Mesenchymal stem cell (in vitro differentiated cells and primary cell): Measurements from ENCODE around the gene HK3.
A peak's percentile ranks its signal among the peaks of the same experiment; 100 is the strongest.

Experiments
- DNase-seq: peaks from one replicate; pipeline ENCODE4 v3.0.0-alpha.2; 2013
- H2AFZ ChIP-seq: one replicate; pipeline ENCODE4 v1.6.1; 2013; ENCODE audit warnings: low read depth, mild to moderate bottlenecking, control low read depth, inconsistent platforms, low read length, moderate library complexity
- H2AK5ac ChIP-seq: 2 replicates; pipeline ENCODE4 v1.6.1; 2013; ENCODE audit warnings: low read length, moderate library complexity, mild to moderate bottlenecking, inconsistent platforms; ENCODE audit not compliant: severe bottlenecking
- H2BK120ac ChIP-seq: one replicate; pipeline ENCODE4 v1.6.1; 2013; ENCODE audit warnings: low read depth, mild to moderate bottlenecking, inconsistent platforms, low read length, moderate library complexity
- H2BK12ac ChIP-seq, 2 experiments: one replicate each; pipeline ENCODE4 v1.6.1; 2013; ENCODE audit warnings: inconsistent platforms in 2 of 2, low read length in 2 of 2, mild to moderate bottlenecking in 2 of 2, moderate library complexity in 2 of 2, control low read depth in 1 of 2
- H2BK15ac ChIP-seq: one replicate; pipeline ENCODE4 v1.6.1; 2013; ENCODE audit warnings: mild to moderate bottlenecking, low read depth, inconsistent platforms; ENCODE audit not compliant: poor library complexity, severe bottlenecking
- H2BK5ac ChIP-seq: 2 replicates; pipeline ENCODE4 v1.6.1; 2013; ENCODE audit warnings: low read depth, mild to moderate bottlenecking, low read length, control low read depth, inconsistent platforms; ENCODE audit not compliant: poor library complexity, severe bottlenecking
- H3K14ac ChIP-seq, 2 experiments: one replicate each; pipeline ENCODE4 v1.6.1; 2013; ENCODE audit warnings: inconsistent platforms in 2 of 2, low read length in 2 of 2, control low read depth in 1 of 2, mild to moderate bottlenecking in 1 of 2, moderate library complexity in 1 of 2
- H3K18ac ChIP-seq, 2 experiments: one replicate each; pipeline ENCODE4 v1.6.1; 2013; ENCODE audit warnings: inconsistent platforms in 2 of 2, low read length in 2 of 2, control low read depth in 1 of 2, low read depth in 1 of 2, mild to moderate bottlenecking in 1 of 2
- H3K23ac ChIP-seq, 2 experiments: one replicate each; pipeline ENCODE4 v1.6.1; 2013; ENCODE audit warnings: inconsistent platforms in 2 of 2, low read length in 2 of 2, mild to moderate bottlenecking in 2 of 2, moderate library complexity in 2 of 2, control low read depth in 1 of 2
- H3K27ac ChIP-seq: 2 replicates; pipeline ENCODE4 v1.5.1; 2013; ENCODE audit warnings: mild to moderate bottlenecking, moderate library complexity, low read length, control low read depth, inconsistent platforms; ENCODE audit not compliant: poor library complexity, severe bottlenecking
- H3K27me3 ChIP-seq, 2 experiments: 2 replicates each; pipeline versions ENCODE4 v1.6.1 to v1.7.0; 2013; ENCODE audit warnings: low read length in 2 of 2, mild to moderate bottlenecking in 2 of 2, moderate library complexity in 2 of 2, control low read depth in 1 of 2, inconsistent platforms in 1 of 2; ENCODE audit not compliant: control insufficient read depth in 1 of 2, insufficient read depth in 1 of 2
- H3K36me3 ChIP-seq, 2 experiments: 2 replicates each; pipeline versions ENCODE4 v1.6.1 to v1.7.0; 2013; ENCODE audit warnings: low read length in 2 of 2, control low read depth in 1 of 2, inconsistent platforms in 1 of 2, low read depth in 1 of 2, mild to moderate bottlenecking in 1 of 2; ENCODE audit not compliant: insufficient read depth in 2 of 2, control insufficient read depth in 1 of 2
- H3K4ac ChIP-seq, 2 experiments: one replicate each; pipeline ENCODE4 v1.6.1; 2013; ENCODE audit warnings: inconsistent platforms in 2 of 2, low read length in 2 of 2, mild to moderate bottlenecking in 2 of 2, moderate library complexity in 2 of 2, control low read depth in 1 of 2, low read depth in 1 of 2
- H3K4me1 ChIP-seq: 2 replicates; pipeline ENCODE4 v1.6.1; 2013; ENCODE audit warnings: low read depth, low read length, control low read depth; ENCODE audit not compliant: control insufficient read depth, insufficient read depth
- H3K4me2 ChIP-seq: 2 replicates; pipeline ENCODE4 v1.6.1; 2013; ENCODE audit warnings: low read length, mild to moderate bottlenecking, inconsistent platforms; ENCODE audit not compliant: poor library complexity, severe bottlenecking
- H3K4me3 ChIP-seq, 2 experiments: 2 replicates each; pipeline versions ENCODE4 v1.5.1 to v1.7.0; 2013; ENCODE audit warnings: low read length in 2 of 2, mild to moderate bottlenecking in 2 of 2, control low read depth in 1 of 2, low read depth in 1 of 2; ENCODE audit not compliant: insufficient read depth in 1 of 2
- H3K79me1 ChIP-seq: replicated peaks from 2 replicates; pipeline ENCODE4 v1.6.1; 2013; ENCODE audit warnings: mild to moderate bottlenecking, control low read depth, low read length, inconsistent platforms; ENCODE audit not compliant: poor library complexity, severe bottlenecking
- H3K9ac ChIP-seq: 2 replicates; pipeline ENCODE4 v1.7.0; 2013; ENCODE audit warnings: mild to moderate bottlenecking, low read length, moderate library complexity
- H3K9me3 ChIP-seq: 2 replicates; pipeline ENCODE4 v1.7.0; 2013; ENCODE audit warnings: mild to moderate bottlenecking, low read length; ENCODE audit not compliant: control insufficient read depth
- H4K8ac ChIP-seq: one replicate; pipeline ENCODE4 v1.6.1; 2013; ENCODE audit warnings: inconsistent platforms, mild to moderate bottlenecking, low read length, moderate library complexity
- H4K91ac ChIP-seq: one replicate; pipeline ENCODE4 v1.6.1; 2013; ENCODE audit warnings: mild to moderate bottlenecking, low read length, inconsistent platforms
- WGBS: methylation state at CpG from one replicate; pipeline ENCODE4 v1.1.7; 2013; ENCODE audit warnings: mixed read lengths; 5-methylcytosine and 5-hydroxymethylcytosine counted together

HK3 gene

DNA sequence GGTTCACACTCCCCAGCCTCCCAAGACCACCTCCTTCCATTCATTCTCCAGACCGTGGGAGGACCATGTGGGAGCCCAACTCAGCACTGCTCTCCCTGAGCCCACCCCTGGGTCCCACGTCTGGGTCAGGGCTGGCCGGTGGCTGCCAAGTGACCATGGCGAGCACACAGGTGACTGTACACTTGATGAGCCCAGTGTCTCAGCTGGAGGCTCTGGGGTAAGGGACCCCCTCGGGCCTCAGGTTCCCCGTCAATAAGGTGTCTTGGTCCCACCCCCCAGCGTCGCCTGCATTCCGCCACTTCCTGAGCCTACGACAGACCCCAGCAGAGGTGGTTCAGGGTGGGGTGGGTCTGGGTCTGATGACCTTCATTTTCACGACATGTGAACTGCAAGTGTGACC, 38.8 kb downstream of the HK3 start:
- Histone ChIP-seq H3K14ac (no peak overlapping the region), H3K36me3 (peaks cover 0 to 29% of the 10 kb centered on the region in 2 experiments), H3K27me3 (peaks cover 31 to 71% of the 10 kb centered on the region in 2 experiments), H3K9ac (no peak overlapping the region), H3K4me1 (peaks cover 26% of the 10 kb centered on the region), H2AFZ (no peak overlapping the region), H3K9me3 (no peaks in the 10 kb centered on the region), H2BK15ac (no peak overlapping the region), H4K8ac (no peak overlapping the region), H3K4me3 (no peak overlapping the region), H3K4me2 (no peak overlapping the region), H3K4ac (no peak overlapping the region), H4K91ac (no peak overlapping the region), H2AK5ac (no peak overlapping the region), H2BK12ac (no peak overlapping the region), H2BK5ac (no peak overlapping the region), H3K27ac (no peak overlapping the region), H3K18ac (no peak overlapping the region), H2BK120ac (no peak overlapping the region), H3K79me1 (peaks cover 4% of the 10 kb centered on the region), H3K23ac (no peak overlapping the region)
- no peak for DNase-seq
- WGBS = 76% methylated on average over 11 of the region's 11 CpGs

DNA sequence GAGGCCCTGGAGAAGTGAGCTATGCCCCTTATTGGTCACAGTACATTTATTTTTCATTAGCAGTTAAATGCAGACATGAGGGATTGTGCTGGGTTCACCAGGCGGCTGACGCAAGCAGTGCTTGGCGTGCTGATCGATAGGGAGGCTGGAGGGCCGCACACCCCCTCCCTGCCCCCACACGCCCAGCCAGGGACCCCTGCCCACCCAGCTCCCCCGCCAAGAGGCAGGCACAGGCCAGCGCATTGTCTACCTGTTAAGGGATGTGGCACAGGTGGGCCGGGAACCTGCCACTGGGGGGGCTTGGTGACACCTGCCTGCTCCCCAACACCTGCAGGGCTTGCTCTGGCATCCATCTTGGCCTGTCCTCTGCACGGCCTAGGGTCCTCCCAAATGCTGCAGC, 39.2 kb downstream of the HK3 start:
- Histone ChIP-seq H4K91ac (no peak overlapping the region), H3K36me3 (peaks cover 0 to 27% of the 10 kb centered on the region in 2 experiments)
- 84% methylated on average over 8 of the region's 10 CpGs for WGBS

DNA sequence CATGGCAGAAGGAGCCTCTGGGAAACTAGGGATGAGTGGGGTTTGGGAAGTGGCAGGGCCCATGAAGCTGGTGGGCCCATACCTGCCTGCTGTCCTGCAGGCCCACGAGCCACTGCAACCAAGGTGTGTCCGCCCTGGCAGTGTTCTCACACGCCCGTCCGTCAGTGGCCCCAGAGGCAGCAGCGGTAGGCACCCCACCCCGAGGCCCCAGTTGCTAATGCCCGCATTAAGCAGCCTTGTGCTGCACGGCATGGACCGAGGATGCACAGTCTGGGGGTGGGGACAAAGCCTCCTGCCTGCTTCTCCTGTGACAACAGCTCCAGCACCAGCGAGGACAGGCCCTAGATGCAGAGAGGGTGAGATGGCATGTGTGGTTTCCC, 41.3 kb downstream of the HK3 start:
- Histone ChIP-seq H3K27ac (no peak overlapping the region), H3K9ac (no peak overlapping the region), H2AK5ac (no peak overlapping the region), H4K91ac (no peak overlapping the region), H3K27me3 (peaks cover 24 to 75% of the 10 kb centered on the region in 2 experiments), H3K79me1 (peaks cover 6% of the 10 kb centered on the region), H2AFZ (no peak overlapping the region), H3K4ac (no peak overlapping the region), H2BK120ac (no peak overlapping the region), H3K4me3 (no peak overlapping the region), H2BK15ac (no peak overlapping the region), H3K14ac (no peak overlapping the region), H2BK12ac (no peak overlapping the region), H3K23ac (no peak overlapping the region), H3K36me3 (peaks cover 0 to 15% of the 10 kb centered on the region in 2 experiments), H2BK5ac (no peak overlapping the region), H3K4me1 (peaks cover 12% of the 10 kb centered on the region), H3K4me2 (no peak overlapping the region), H3K9me3 (no peaks in the 10 kb centered on the region), H4K8ac (no peak overlapping the region), H3K18ac (no peak overlapping the region)
- 83% methylated on average over 11 of the region's 11 CpGs for WGBS
- no peak for DNase-seq

More for the DNA sequence above, 39.2 kb downstream of the HK3 start:
- H3K4me1 ChIP-seq = peaks cover 26% of the 10 kb centered on the region
- peaks cover 30 to 71% of the 10 kb centered on the region in 2 experiments for H3K27me3 ChIP-seq
- H3K4me3 ChIP-seq = no peak overlapping the region
- no peak overlapping the region for H3K4me2 ChIP-seq
- H3K9me3 ChIP-seq = no peaks in the 10 kb centered on the region
- no peak overlapping the region for H2AK5ac ChIP-seq
- no peak overlapping the region for H3K23ac ChIP-seq
- H3K9ac ChIP-seq = no peak overlapping the region
- no peak for DNase-seq
- H2AFZ ChIP-seq = no peak overlapping the region
- H3K14ac ChIP-seq = no peak overlapping the region
- H3K18ac ChIP-seq = no peak overlapping the region
- peaks cover 4% of the 10 kb centered on the region for H3K79me1 ChIP-seq
- no peak overlapping the region for H2BK15ac ChIP-seq
- no peak overlapping the region for H2BK12ac ChIP-seq
- H3K4ac ChIP-seq = no peak overlapping the region
- H2BK5ac ChIP-seq = no peak overlapping the region
- H4K8ac ChIP-seq = no peak overlapping the region
- H3K27ac ChIP-seq = no peak overlapping the region
- H2BK120ac ChIP-seq = no peak overlapping the region

DNA sequence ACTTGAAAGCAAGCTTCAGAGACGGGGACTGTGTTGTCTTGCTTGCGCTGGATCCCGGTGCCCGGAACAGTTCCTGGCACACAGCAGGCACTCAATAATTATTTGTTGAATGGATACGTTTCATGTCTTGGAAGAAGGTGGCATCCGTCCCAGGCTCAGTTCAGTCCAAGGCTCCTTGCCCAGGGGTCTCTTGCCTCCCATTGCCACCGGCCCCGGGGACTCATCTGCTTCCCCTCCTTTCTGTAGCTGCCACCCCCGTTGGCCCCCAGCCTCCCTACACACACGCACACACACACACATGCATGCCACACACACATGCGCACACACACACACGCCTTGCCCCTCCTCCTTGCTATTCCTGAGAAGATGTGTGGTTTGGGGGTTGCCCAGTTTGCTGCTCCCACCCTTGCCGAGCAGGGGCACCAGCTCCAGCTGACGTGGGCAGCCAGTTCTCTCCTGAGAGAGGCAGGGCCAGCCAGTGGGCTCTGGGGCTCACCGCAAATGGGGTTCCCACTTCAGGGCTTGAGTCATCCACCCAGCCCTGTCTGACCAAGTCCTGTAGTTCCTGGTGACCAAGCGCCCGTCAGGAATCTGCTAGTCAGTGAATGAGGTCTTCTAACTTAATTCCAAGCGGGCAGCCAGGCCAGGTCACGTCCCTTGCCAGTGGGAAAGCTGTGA, 41.8 kb downstream of the HK3 start:
- Histone ChIP-seq H4K8ac (no peak overlapping the region), H3K9ac (no peak overlapping the region), H2AK5ac (no peak overlapping the region), H2BK5ac (no peak overlapping the region), H3K27ac (no peak overlapping the region), H3K23ac (no peak overlapping the region), H3K4me1 (peaks cover 6% of the 10 kb centered on the region), H3K14ac (peak overlapping the region in 1 of 2 experiments; percentile 64), H4K91ac (no peak overlapping the region), H3K27me3 (peaks cover 24 to 75% of the 10 kb centered on the region in 2 experiments), H3K79me1 (peaks cover 6% of the 10 kb centered on the region), H3K4me3 (no peak overlapping the region), H3K4ac (no peak overlapping the region), H3K9me3 (no peaks in the 10 kb centered on the region), H3K18ac (no peak overlapping the region), H2AFZ (no peak overlapping the region), H3K4me2 (no peak overlapping the region), H3K36me3 (peaks cover 0 to 12% of the 10 kb centered on the region in 2 experiments), H2BK12ac (no peak overlapping the region), H2BK15ac (no peak overlapping the region), H2BK120ac (no peak overlapping the region)
- WGBS = 80% methylated on average over 18 of the region's 19 CpGs
- DNase-seq = no peak
